Suprapubic skin (tissue), 3 donors: Measurements from ENCODE around the gene CACNA1D.

Experiments used
- POLR2A ChIP-seq, 2 donors: fragments of 450-650 bp; IDR thresholded peaks; one replicate each; pipeline ENCODE4 v1.6.1; 2017; ENCODE audit warnings: antibody characterized with exemption in 2 of 2, mild to moderate bottlenecking in 2 of 2, moderate library complexity in 2 of 2
- TF ChIP-seq, protein P1 (sequence below), 2 donors: fragments of 200-600 bp in 1 of 2; fragments of 450-650 bp in 1 of 2; sonication (generic) in 1 of 2; IDR thresholded peaks; one replicate each; pipeline ENCODE4 v1.5.1; 2016 to 2019; ENCODE audit warnings: antibody characterized with exemption in 2 of 2, mild to moderate bottlenecking in 1 of 2, moderate library complexity in 1 of 2

DNA sequence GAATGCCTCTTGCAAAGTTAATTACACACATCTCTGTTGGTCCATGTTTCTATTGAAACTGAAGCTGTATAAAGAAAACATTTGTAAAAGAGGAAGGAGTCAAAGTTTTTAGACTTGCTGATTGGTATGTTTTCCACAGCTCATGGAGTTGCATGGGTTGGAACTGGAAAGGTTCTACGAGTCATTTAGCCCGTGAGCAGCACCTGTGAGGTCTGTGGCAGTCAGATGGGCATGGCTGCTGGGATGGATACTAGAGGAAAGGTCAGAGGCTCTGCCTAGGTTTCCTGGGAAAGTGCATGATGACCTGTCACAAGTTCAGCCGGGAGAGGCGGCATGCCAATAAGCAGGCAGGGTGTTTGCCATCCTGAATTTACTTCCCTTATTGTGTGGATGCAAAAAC, 155.4 kb downstream of the CACNA1D start:
- TF ChIP-seq, protein P1, sequence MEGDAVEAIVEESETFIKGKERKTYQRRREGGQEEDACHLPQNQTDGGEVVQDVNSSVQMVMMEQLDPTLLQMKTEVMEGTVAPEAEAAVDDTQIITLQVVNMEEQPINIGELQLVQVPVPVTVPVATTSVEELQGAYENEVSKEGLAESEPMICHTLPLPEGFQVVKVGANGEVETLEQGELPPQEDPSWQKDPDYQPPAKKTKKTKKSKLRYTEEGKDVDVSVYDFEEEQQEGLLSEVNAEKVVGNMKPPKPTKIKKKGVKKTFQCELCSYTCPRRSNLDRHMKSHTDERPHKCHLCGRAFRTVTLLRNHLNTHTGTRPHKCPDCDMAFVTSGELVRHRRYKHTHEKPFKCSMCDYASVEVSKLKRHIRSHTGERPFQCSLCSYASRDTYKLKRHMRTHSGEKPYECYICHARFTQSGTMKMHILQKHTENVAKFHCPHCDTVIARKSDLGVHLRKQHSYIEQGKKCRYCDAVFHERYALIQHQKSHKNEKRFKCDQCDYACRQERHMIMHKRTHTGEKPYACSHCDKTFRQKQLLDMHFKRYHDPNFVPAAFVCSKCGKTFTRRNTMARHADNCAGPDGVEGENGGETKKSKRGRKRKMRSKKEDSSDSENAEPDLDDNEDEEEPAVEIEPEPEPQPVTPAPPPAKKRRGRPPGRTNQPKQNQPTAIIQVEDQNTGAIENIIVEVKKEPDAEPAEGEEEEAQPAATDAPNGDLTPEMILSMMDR (IDR thresholded peaks at IDR 0.05) = no peak
- no peak for TF ChIP-seq POLR2A (IDR thresholded peaks at IDR 0.05)
